Endodermal cell (in vitro differentiated cells): Measurements from ENCODE around the gene SEMA3G. TPM values are rescaled to one million over a fixed set of nuclear protein-coding genes. Genes with fewer than 3 reads are reported as not detected.

Experiments used
- DNase-seq: peaks from one replicate; pipeline ENCODE4 v3.0.0-alpha.2; 2017
- H3K27ac ChIP-seq: 2 replicates; pipeline ENCODE4 v1.5.1; 2013; ENCODE audit warnings: mild to moderate bottlenecking, low read depth, low read length, moderate library complexity
- H3K27me3 ChIP-seq: 2 replicates; pipeline ENCODE4 v1.6.1; 2013; ENCODE audit warnings: mild to moderate bottlenecking, low read length, moderate library complexity; ENCODE audit not compliant: insufficient read depth, control insufficient read depth, poor library complexity, severe bottlenecking
- H3K36me3 ChIP-seq: 2 replicates; pipeline ENCODE4 v1.7.0; 2013; ENCODE audit warnings: mild to moderate bottlenecking, low read length, moderate library complexity; ENCODE audit not compliant: control insufficient read depth, insufficient read depth
- H3K4me1 ChIP-seq: one replicate; pipeline ENCODE4 v1.7.0; 2013; ENCODE audit warnings: low read length; ENCODE audit not compliant: control insufficient read depth, insufficient read depth
- H3K4me3 ChIP-seq: 2 replicates; pipeline ENCODE4 v1.5.1; 2013; ENCODE audit warnings: mild to moderate bottlenecking, low read length, moderate library complexity
- H3K9ac ChIP-seq: 2 replicates; pipeline ENCODE4 v1.6.1; 2013; ENCODE audit warnings: mild to moderate bottlenecking, low read length, moderate library complexity; ENCODE audit not compliant: poor library complexity, severe bottlenecking; ENCODE audit errors: extremely low read depth
- H3K9me3 ChIP-seq: 2 replicates; pipeline ENCODE4 v1.6.1; 2013; ENCODE audit warnings: mild to moderate bottlenecking, low read length, moderate library complexity; ENCODE audit not compliant: control insufficient read depth
- H3K27ac Mint-ChIP-seq: 2 replicates; pipeline ENCODE4 v1.8.0; 2020; ENCODE audit warnings: mixed read lengths
- H3K27me3 Mint-ChIP-seq: 2 replicates; pipeline ENCODE4 v1.8.0; 2021; ENCODE audit warnings: mild to moderate bottlenecking, mixed read lengths; ENCODE audit not compliant: insufficient read depth
- H3K36me3 Mint-ChIP-seq: 2 replicates; pipeline ENCODE4 v1.8.0; 2020; ENCODE audit warnings: low read depth, mixed read lengths
- H3K4me1 Mint-ChIP-seq: 2 replicates; pipeline ENCODE4 v1.8.0; 2020; ENCODE audit warnings: mixed read lengths
- H3K4me3 Mint-ChIP-seq: 2 replicates; pipeline ENCODE4 v1.8.0; 2020; ENCODE audit warnings: mild to moderate bottlenecking, moderate library complexity, mixed read lengths
- H3K9me3 Mint-ChIP-seq: 2 replicates; pipeline ENCODE4 v1.8.0; 2020; ENCODE audit warnings: mild to moderate bottlenecking, mixed read lengths
- WGBS, 2 experiments: methylation state at CpG; one replicate each; pipeline versions ENCODE4 v1.1.5 to v1.1.7; 2013; ENCODE audit warnings: missing lambda C conversion rate in 2 of 2, mixed read lengths in 1 of 2; ENCODE audit not compliant: insufficient coverage in 1 of 2, insufficient read length in 1 of 2; 5-methylcytosine and 5-hydroxymethylcytosine counted together
- total RNA-seq, 2 donors: library from RNA; stranded (reverse); fragmentation: NEBNext Ultra II Directional in 1 of 2; extraction: Animal tissue kit (Norgen Biotek cat#: 25700) in 1 of 2; gene quantifications; 2 replicates in 1 of 2; 3 replicates in 1 of 2; pipeline ENCODE4 v1.2.1, GENCODE V29; 2021
- TF ChIP-seq, protein P1 (sequence below): fragments of 200-600 bp; sonication (generic); conservative IDR thresholded peaks from 2 replicates; pipeline ENCODE4 v1.5.0; 2021; ENCODE audit warnings: antibody characterized with exemption, mild to moderate bottlenecking

The SEMA3G gene
- total RNA-seq, 2 donors from 2014 or later: 2.5 to 8.6 TPM

DNA sequence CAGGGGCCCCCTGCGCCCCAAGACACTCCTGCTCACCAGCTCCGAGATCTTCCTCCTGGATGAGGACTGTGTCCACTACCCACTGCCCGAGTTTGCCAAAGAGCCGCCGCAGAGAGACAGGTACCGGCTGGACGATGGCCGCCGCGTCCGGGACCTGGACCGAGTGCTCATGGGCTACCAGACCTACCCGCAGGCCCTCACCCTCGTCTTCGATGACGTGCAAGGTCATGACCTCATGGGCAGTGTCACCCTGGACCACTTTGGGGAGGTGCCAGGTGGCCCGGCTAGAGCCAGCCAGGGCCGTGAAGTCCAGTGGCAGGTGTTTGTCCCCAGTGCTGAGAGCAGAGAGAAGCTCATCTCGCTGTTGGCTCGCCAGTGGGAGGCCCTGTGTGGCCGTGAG lies 47.2 kb upstream of the SEMA3G start:
- H3K4me1 Mint-ChIP-seq: no peaks in the 10 kb centered on the region
- 92 to 96% methylated on average over 19 to 21 of the region's 21 CpGs for WGBS, 2 experiments
- no peaks in the 10 kb centered on the region for H3K9me3 Mint-ChIP-seq
- no peaks in the 10 kb centered on the region for H3K9me3 ChIP-seq
- TF ChIP-seq, protein P1, sequence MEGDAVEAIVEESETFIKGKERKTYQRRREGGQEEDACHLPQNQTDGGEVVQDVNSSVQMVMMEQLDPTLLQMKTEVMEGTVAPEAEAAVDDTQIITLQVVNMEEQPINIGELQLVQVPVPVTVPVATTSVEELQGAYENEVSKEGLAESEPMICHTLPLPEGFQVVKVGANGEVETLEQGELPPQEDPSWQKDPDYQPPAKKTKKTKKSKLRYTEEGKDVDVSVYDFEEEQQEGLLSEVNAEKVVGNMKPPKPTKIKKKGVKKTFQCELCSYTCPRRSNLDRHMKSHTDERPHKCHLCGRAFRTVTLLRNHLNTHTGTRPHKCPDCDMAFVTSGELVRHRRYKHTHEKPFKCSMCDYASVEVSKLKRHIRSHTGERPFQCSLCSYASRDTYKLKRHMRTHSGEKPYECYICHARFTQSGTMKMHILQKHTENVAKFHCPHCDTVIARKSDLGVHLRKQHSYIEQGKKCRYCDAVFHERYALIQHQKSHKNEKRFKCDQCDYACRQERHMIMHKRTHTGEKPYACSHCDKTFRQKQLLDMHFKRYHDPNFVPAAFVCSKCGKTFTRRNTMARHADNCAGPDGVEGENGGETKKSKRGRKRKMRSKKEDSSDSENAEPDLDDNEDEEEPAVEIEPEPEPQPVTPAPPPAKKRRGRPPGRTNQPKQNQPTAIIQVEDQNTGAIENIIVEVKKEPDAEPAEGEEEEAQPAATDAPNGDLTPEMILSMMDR: no peak
- H3K4me1 ChIP-seq: no peaks in the 10 kb centered on the region
- H3K36me3 Mint-ChIP-seq: peaks cover 32% of the 10 kb centered on the region
- no peak overlapping the region for H3K4me3 ChIP-seq
- H3K9ac ChIP-seq: no peak overlapping the region
- H3K36me3 ChIP-seq: peaks cover 28% of the 10 kb centered on the region
- H3K27me3 ChIP-seq: no peaks in the 10 kb centered on the region
- DNase-seq: no peak
- no peak overlapping the region for H3K27ac Mint-ChIP-seq
- H3K27ac ChIP-seq: peak overlapping the region; percentile 29
- no peak overlapping the region for H3K4me3 Mint-ChIP-seq
- H3K27me3 Mint-ChIP-seq: no peaks in the 10 kb centered on the region

- Histone ChIP-seq H3K9ac (no peak overlapping the region), H3K27ac (no peak overlapping the region), H3K9me3 (no peaks in the 10 kb centered on the region), H3K36me3 (peaks cover 34% of the 10 kb centered on the region), H3K27me3 (no peaks in the 10 kb centered on the region), H3K4me1 (no peaks in the 10 kb centered on the region), H3K4me3 (no peak overlapping the region)
- no peak for DNase-seq
- Mint-ChIP-seq H3K27me3 (no peaks in the 10 kb centered on the region), H3K4me1 (no peaks in the 10 kb centered on the region), H3K36me3 (peaks cover 37% of the 10 kb centered on the region), H3K9me3 (no peaks in the 10 kb centered on the region), H3K4me3 (no peak overlapping the region), H3K27ac (no peak overlapping the region)
- TF ChIP-seq, protein P1: no peak
- WGBS, 2 experiments: 96 to 97% methylated on average over 21 to 23 of the region's 23 CpGs
Measured at GRCh38 chr3:52490939-52491526, 46.1 kb upstream of the SEMA3G start.

DNA sequence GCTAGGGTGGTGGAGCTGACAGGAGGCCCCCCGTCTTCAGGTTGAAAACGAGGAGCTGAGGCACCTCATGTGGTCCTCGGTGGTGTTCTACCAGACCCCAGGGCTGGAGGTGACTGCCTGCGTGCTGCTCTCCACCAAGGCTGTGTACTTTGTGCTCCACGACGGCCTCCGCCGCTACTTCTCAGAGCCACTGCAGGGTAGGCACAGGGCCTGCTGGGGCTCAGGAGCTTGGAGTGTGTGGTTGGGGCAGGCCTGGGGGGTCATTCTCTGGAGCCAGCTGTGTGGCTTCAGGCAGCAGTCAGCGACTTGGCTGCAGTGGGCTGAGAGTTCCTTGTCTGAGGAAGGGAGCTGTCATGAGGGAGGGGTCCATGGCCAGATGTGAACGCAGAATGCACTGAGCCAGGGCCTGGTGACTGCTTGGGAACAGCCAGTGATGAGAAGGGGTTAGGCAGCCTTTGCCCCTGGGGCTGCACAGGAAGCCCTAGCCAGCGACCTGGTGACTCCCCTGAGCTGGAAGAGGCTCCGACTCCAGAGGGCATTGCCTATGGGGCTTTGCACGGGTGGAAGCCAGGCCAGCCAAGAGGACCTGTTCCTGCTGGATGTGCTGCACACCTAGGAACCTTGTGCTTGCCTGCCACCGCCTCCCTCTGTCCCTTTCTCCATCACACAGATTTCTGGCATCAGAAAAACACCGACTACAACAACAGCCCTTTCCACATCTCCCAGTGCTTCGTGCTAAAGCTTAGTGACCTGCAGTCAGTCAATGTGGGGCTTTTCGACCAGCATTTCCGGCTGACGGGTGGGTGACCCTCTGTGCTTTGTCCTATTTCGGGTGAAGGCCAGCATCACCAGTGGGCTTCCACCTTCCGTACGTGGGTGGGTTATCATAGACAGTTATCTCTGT lies 45.4 kb upstream of the SEMA3G start:
- H3K27ac Mint-ChIP-seq: no peak overlapping the region
- TF ChIP-seq, protein P1: no peak
- Histone ChIP-seq H3K27me3 (no peaks in the 10 kb centered on the region), H3K4me3 (no peak overlapping the region), H3K9ac (no peak overlapping the region), H3K4me1 (no peaks in the 10 kb centered on the region), H3K36me3 (peaks cover 41% of the 10 kb centered on the region), H3K27ac (no peak overlapping the region), H3K9me3 (no peaks in the 10 kb centered on the region)
- 88 to 100% methylated on average over 10 to 22 of the region's 22 CpGs for WGBS, 2 experiments
- peaks cover 45% of the 10 kb centered on the region for H3K36me3 Mint-ChIP-seq
- H3K9me3 Mint-ChIP-seq: no peaks in the 10 kb centered on the region
- no peak for DNase-seq
- no peak overlapping the region for H3K4me3 Mint-ChIP-seq
- H3K4me1 Mint-ChIP-seq: no peaks in the 10 kb centered on the region
- H3K27me3 Mint-ChIP-seq: no peaks in the 10 kb centered on the region
